ENCODE measurements around the gene MAX.
"Not testable (repeated sequence)": the region's sequence is repeated elsewhere in the genome, so short reads cannot be mapped to it uniquely, and the experiment has no call there.

Gene MAX

GRCh38 chr14:65032319-65032718 is 70.0 kb downstream of the MAX start:
- DNase-seq = no peak

- DNase-seq = not testable (repeated sequence)
These were observed 71.0 kb downstream of the MAX start for GRCh38 chr14:65031321-65031720.

GRCh38 chr14:65028937-65029336 is 73.4 kb downstream of the MAX start:
- no peak for DNase-seq

- DNase-seq = no peak
These were observed 75.1 kb downstream of the MAX start for GRCh38 chr14:65027127-65027799.

- DNase-seq = no peak
These were observed 75.8 kb downstream of the MAX start for GRCh38 chr14:65026526-65026925.

GRCh38 chr14:65025818-65026217 is 76.5 kb downstream of the MAX start:
- DNase-seq = no peak
